CD4-positive, alpha-beta T cell (primary cell): ENCODE measurements around the gene RTP3. TPM values are rescaled to one million over a fixed set of nuclear protein-coding genes. Genes with fewer than 3 reads are reported as not detected.

Experiments
- ATAC-seq: fragments of 200-7000 bp; cut with Tn5 transposase; one replicate; pipeline ENCODE4 v1.10.0; 2022; ENCODE audit warnings: mild to moderate bottlenecking; ENCODE audit not compliant: poor library complexity
- CTCF ChIA-PET: fragments of 350-600 bp; sonication (Branson Sonifier 250); formaldehyde crosslinking; loops from one replicate; lab custom pipeline; 2021; ENCODE audit warnings: antibody characterized with exemption, inconsistent platforms; lab: Charles Lee
- POLR2A ChIA-PET: fragments of 350-600 bp; sonication (Branson Sonifier 250); formaldehyde crosslinking; loops from one replicate; lab custom pipeline; 2021; ENCODE audit warnings: antibody characterized with exemption, inconsistent platforms; lab: Charles Lee
- DNase-seq, 14 experiments: peaks; one replicate each; pipeline ENCODE4 v3.0.0-alpha.2; 2013 to 2020; ENCODE audit warnings: mixed read lengths in 2 of 14
- H3K27ac ChIP-seq, 2 donors: one replicate each; pipeline versions ENCODE4 v1.5.1 to v1.7.0; 2013; ENCODE audit warnings: low read length in 2 of 2, low read depth in 1 of 2, mild to moderate bottlenecking in 1 of 2
- H3K27me3 ChIP-seq, 2 experiments: 1 replicate in 1 of 2; 2 replicates in 1 of 2; pipeline versions ENCODE4 v1.6.1 to v1.7.0; 2013; ENCODE audit warnings: low read length in 2 of 2, control low read depth in 1 of 2, mild to moderate bottlenecking in 1 of 2, moderate library complexity in 1 of 2; ENCODE audit not compliant: insufficient read depth in 2 of 2, control insufficient read depth in 1 of 2
- H3K36me3 ChIP-seq: one replicate; pipeline ENCODE4 v1.6.1; 2013; ENCODE audit warnings: low read length, control low read depth; ENCODE audit not compliant: insufficient read depth
- H3K4me1 ChIP-seq: one replicate; pipeline ENCODE4 v1.6.1; 2013; ENCODE audit warnings: low read length, control low read depth; ENCODE audit not compliant: insufficient read depth
- H3K4me3 ChIP-seq: one replicate; pipeline ENCODE4 v1.5.1; 2013; ENCODE audit warnings: mild to moderate bottlenecking, low read length, moderate library complexity
- H3K9me3 ChIP-seq, 2 experiments: 1 replicate in 1 of 2; 2 replicates in 1 of 2; pipeline versions ENCODE4 v1.6.1 to v1.7.0; 2013; ENCODE audit warnings: low read length in 2 of 2, mild to moderate bottlenecking in 2 of 2, control low read depth in 1 of 2, moderate library complexity in 1 of 2; ENCODE audit not compliant: control insufficient read depth in 1 of 2, insufficient read depth in 1 of 2
- H3K27ac Mint-ChIP-seq: one replicate; pipeline ENCODE4 v1.8.0; 2020; ENCODE audit warnings: mixed read lengths
- H3K27me3 Mint-ChIP-seq: one replicate; pipeline ENCODE4 v1.8.0; 2021; ENCODE audit warnings: mixed read lengths
- H3K36me3 Mint-ChIP-seq: one replicate; pipeline ENCODE4 v1.8.0; 2021; ENCODE audit warnings: low read depth, mixed read lengths
- H3K4me1 Mint-ChIP-seq: one replicate; pipeline ENCODE4 v1.8.0; 2021; ENCODE audit warnings: low read depth, mixed read lengths
- H3K4me3 Mint-ChIP-seq: one replicate; pipeline ENCODE4 v1.8.0; 2020; ENCODE audit warnings: mild to moderate bottlenecking, mixed read lengths
- H3K9me3 Mint-ChIP-seq: one replicate; pipeline ENCODE4 v1.8.0; 2020; ENCODE audit warnings: mixed read lengths
- intact Hi-C, 2 experiments: fragments of 100-400 bp; cut with DNase I in 1 of 2; cut with micrococcal nuclease in 1 of 2; formaldehyde crosslinking; loops; one replicate each; pipeline versions ENCODE4 v1.15.1 to v1.9.0; 2023 to 2025; cut with DNase I, micrococcal nuclease
- total RNA-seq, 174 experiments: library from RNA in 2 of 174; stranded (reverse) in 2 of 174; gene quantifications; one replicate each; pipeline ENCODE4 v1.2.3 and lab custom pipeline; 2021 to 2026
- TF ChIP-seq, protein P1 (sequence below): fragments of 200-600 bp; IDR thresholded peaks from one replicate; pipeline ENCODE4 v1.8.0; 2022; ENCODE audit warnings: antibody characterized with exemption, mild to moderate bottlenecking

RTP3 gene
- total RNA-seq, 2 experiments from 2014 or later = not detected

GRCh38 chr3:46549408-46549904 is 51.7 kb downstream of the RTP3 start:
- CTCF ChIA-PET = interaction anchor here (1.2 to 5.8 kb wide), 4 partner anchors 9 to 60 kb away, joined by 3 to 53 read pairs (median 11); no protein-coding TSS in a partner anchor
- ATAC-seq (no peak), DNase-seq (no peak)
- no peak overlapping the region for H3K4me3 Mint-ChIP-seq
- Histone ChIP-seq H3K4me1 (peaks cover 12% of the 10 kb centered on the region), H3K27me3 (no peaks in the 10 kb centered on the region), H3K4me3 (no peak overlapping the region), H3K36me3 (no peaks in the 10 kb centered on the region), H3K27ac (no peak overlapping the region), H3K9me3 (no peaks in the 10 kb centered on the region)
- H3K9me3 Mint-ChIP-seq = no peaks in the 10 kb centered on the region
- H3K27ac Mint-ChIP-seq = peak overlapping the region; percentile 54
- no peaks in the 10 kb centered on the region for H3K36me3 Mint-ChIP-seq
- intact Hi-C loops = no loop called here
- POLR2A ChIA-PET = interaction anchor here (1.0 to 1.5 kb wide), 3 partner anchors 9 to 11 kb away, joined by 3 to 5 read pairs (median 4); no protein-coding TSS in a partner anchor
- TF ChIP-seq, protein P1, sequence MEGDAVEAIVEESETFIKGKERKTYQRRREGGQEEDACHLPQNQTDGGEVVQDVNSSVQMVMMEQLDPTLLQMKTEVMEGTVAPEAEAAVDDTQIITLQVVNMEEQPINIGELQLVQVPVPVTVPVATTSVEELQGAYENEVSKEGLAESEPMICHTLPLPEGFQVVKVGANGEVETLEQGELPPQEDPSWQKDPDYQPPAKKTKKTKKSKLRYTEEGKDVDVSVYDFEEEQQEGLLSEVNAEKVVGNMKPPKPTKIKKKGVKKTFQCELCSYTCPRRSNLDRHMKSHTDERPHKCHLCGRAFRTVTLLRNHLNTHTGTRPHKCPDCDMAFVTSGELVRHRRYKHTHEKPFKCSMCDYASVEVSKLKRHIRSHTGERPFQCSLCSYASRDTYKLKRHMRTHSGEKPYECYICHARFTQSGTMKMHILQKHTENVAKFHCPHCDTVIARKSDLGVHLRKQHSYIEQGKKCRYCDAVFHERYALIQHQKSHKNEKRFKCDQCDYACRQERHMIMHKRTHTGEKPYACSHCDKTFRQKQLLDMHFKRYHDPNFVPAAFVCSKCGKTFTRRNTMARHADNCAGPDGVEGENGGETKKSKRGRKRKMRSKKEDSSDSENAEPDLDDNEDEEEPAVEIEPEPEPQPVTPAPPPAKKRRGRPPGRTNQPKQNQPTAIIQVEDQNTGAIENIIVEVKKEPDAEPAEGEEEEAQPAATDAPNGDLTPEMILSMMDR = no peak
- H3K27me3 Mint-ChIP-seq = no peaks in the 10 kb centered on the region
- peaks cover 32% of the 10 kb centered on the region for H3K4me1 Mint-ChIP-seq

DNA sequence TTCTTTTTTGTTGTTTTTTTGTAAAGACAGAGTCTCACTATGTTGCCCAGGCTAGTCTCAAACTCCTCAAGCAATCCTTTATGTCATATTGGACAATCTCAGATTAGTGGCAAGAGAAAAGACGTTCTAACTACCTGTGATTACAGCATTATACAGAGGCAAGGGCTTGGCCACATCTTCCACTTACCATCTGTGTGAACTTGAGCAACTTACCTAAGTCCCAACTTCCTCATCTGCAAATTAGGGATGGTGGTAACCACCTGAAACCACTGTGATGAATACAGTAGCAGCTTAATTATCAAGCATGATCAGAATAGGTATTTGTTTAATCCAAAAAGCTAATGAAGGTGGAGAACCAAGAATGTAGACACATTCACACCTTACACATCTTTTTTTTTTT is 52.2 kb downstream of the RTP3 start:
- ChIA-PET CTCF (interaction anchor here (1.2 to 5.8 kb wide), 4 partner anchors 8 to 61 kb away, joined by 3 to 53 read pairs (median 11); no protein-coding TSS in a partner anchor), POLR2A (interaction anchor here (1.0 kb wide), 1 partner anchor 11 kb away, joined by 4 read pairs; no protein-coding TSS in a partner anchor)
- TF ChIP-seq, protein P1 = no peak
- H3K4me1 Mint-ChIP-seq = peaks cover 32% of the 10 kb centered on the region
- Histone ChIP-seq H3K27me3 (no peaks in the 10 kb centered on the region), H3K9me3 (no peaks in the 10 kb centered on the region), H3K36me3 (no peaks in the 10 kb centered on the region), H3K4me3 (no peak overlapping the region), H3K4me1 (peaks cover 12% of the 10 kb centered on the region), H3K27ac (no peak overlapping the region)
- no peak overlapping the region for H3K4me3 Mint-ChIP-seq
- ATAC-seq = no peak
- no peak for DNase-seq
- H3K27ac Mint-ChIP-seq = peak overlapping the region; percentile 54
- H3K9me3 Mint-ChIP-seq = no peaks in the 10 kb centered on the region
- no peaks in the 10 kb centered on the region for H3K27me3 Mint-ChIP-seq
- intact Hi-C loops = no loop called here
- no peaks in the 10 kb centered on the region for H3K36me3 Mint-ChIP-seq

Other genes with a start within 250 kb of the RTP3 start
- 1 to 10 TPM in 1 of 2 experiments, under 1 TPM in 1; 0.99 to 1.0 TPM for gene CCR2, start 143.9 kb upstream of the RTP3 start, total RNA-seq
- gene CCR5, start 127.0 kb upstream of the RTP3 start, total RNA-seq = 1 to 10 TPM; 1.1 to 1.4 TPM
- gene CCRL2, start 90.7 kb upstream of the RTP3 start, total RNA-seq = 1 to 10 TPM; 4.3 to 4.5 TPM
- gene LTF, start 33.1 kb upstream of the RTP3 start, total RNA-seq = not detected
- under 1 TPM; 0.59 to 0.91 TPM for gene LRRC2, start 68.3 kb downstream of the RTP3 start, total RNA-seq
- gene FAM240A, start 114.5 kb downstream of the RTP3 start, total RNA-seq = not detected
- 10 to 100 TPM; 45.8 to 47.6 TPM for gene ALS2CL, start 195.7 kb downstream of the RTP3 start, total RNA-seq
- gene TMIE, start 203.4 kb downstream of the RTP3 start, total RNA-seq = 1 to 10 TPM in 1 of 2 experiments, under 1 TPM in 1; 0.92 to 1.2 TPM
- not detected for gene PRSS50, start 219.9 kb downstream of the RTP3 start, total RNA-seq